ENCODE data around the gene EHBP1. TPM values are rescaled to one million over a fixed set of nuclear protein-coding genes. Genes with fewer than 3 reads are reported as not detected.

The EHBP1 gene
- total RNA-seq, 1 experiment from 2014 or later: 32.1 TPM

DNA sequence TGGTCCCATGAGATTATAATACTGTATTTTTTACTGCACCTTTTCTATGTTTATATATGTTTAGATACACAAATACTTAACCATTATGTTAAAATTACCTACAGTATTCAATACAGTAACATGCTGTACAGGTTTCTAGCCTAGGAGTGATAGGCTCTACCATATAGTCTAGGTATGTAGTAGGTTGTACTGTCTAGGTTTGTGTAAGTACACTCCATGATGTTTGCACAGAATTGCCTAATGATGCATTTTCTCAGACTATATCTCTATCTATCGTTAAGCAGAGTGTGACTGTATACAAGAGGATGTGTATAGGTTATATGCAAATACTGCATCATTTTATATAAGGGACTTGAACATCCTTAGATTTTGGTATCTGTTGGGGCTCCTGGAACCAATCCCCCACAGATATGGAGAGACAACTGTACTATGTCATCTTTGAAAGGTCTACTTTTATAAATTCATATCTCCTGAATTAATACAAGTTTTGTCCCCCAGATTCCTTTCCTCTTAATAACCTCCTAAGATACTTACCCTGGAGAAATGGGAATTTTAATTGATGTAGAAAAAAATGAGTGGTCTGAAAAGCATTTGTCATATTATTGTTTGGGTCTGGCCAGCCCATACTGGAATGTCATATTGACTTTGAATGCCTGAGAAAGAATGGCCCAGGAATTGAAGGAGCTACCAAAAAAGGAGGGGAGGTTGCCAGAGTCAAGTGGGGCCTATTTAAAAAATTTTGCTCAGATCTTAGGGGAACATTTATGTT is 36.6 kb downstream of the EHBP1 start:
- Histone ChIP-seq H3K9me3 (ENCODE audit: low read depth, low read length, poor library complexity, severe bottlenecking) (no peaks in the 10 kb centered on the region), H3K4me1 (ENCODE audit: insufficient read depth, low read length, poor library complexity, severe bottlenecking) (peaks cover 8% of the 10 kb centered on the region), H3K27ac (ENCODE audit: low read depth, low read length, poor library complexity, severe bottlenecking) (no peak overlapping the region), H3K4me3 (ENCODE audit: low read depth, low read length, poor library complexity, severe bottlenecking) (no peak overlapping the region), H3K36me3 (ENCODE audit: insufficient read depth, low read length, poor library complexity, severe bottlenecking) (no peaks in the 10 kb centered on the region), H3K27me3 (replicated peaks; ENCODE audit: insufficient read depth, low read depth, low read length, poor library complexity) (no peaks in the 10 kb centered on the region)
- ChIA-PET CTCF (no interaction called here), POLR2A (ENCODE audit: low non-redundant PET) (no interaction called here)
- no peak for TF ChIP-seq EZH2 (IDR thresholded peaks at IDR 0.05; ENCODE audit: borderline replicate concordance, low read depth, low read length, poor library complexity, severe bottlenecking)
- TF ChIP-seq, protein P1, sequence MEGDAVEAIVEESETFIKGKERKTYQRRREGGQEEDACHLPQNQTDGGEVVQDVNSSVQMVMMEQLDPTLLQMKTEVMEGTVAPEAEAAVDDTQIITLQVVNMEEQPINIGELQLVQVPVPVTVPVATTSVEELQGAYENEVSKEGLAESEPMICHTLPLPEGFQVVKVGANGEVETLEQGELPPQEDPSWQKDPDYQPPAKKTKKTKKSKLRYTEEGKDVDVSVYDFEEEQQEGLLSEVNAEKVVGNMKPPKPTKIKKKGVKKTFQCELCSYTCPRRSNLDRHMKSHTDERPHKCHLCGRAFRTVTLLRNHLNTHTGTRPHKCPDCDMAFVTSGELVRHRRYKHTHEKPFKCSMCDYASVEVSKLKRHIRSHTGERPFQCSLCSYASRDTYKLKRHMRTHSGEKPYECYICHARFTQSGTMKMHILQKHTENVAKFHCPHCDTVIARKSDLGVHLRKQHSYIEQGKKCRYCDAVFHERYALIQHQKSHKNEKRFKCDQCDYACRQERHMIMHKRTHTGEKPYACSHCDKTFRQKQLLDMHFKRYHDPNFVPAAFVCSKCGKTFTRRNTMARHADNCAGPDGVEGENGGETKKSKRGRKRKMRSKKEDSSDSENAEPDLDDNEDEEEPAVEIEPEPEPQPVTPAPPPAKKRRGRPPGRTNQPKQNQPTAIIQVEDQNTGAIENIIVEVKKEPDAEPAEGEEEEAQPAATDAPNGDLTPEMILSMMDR (conservative IDR thresholded peaks at IDR 0.05; ENCODE audit: low read depth, low read length): no peak
- BruUV-seq (replicated peaks): no TSS peak
- intact Hi-C loops (cut with micrococcal nuclease; ENCODE audit: unreplicated experiment): no loop called here
- DNase-seq (ENCODE audit: low spot score): no peak

DNA sequence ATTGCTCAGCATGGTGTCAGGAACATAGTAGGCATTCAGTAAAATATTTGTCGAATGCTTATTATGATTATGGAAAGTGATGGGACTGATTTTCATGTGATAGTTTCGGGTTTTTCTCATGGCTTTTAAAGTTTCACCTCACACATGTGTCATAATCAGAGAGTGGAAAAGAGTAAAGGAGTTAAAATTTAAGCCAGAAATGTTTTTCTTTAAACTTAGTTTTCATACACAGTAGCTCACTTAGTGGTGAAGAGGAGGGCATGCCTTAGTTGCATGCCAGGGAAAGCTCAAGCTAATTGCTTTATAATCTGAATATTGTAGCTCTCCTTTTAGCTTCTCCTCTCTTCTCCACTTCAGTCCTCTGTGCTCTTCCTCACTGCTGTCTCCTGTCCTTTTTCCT is 38.0 kb downstream of the EHBP1 start:
- TF ChIP-seq, protein P1 (conservative IDR thresholded peaks at IDR 0.05; ENCODE audit: low read depth, low read length): no peak
- TF ChIP-seq EZH2 (IDR thresholded peaks at IDR 0.05; ENCODE audit: borderline replicate concordance, low read depth, low read length, poor library complexity, severe bottlenecking): no peak
- POLR2A ChIA-PET (ENCODE audit: low non-redundant PET): no interaction called here
- Histone ChIP-seq H3K27me3 (replicated peaks; ENCODE audit: insufficient read depth, low read depth, low read length, poor library complexity) (no peaks in the 10 kb centered on the region), H3K9me3 (ENCODE audit: low read depth, low read length, poor library complexity, severe bottlenecking) (no peaks in the 10 kb centered on the region), H3K4me3 (ENCODE audit: low read depth, low read length, poor library complexity, severe bottlenecking) (no peak overlapping the region), H3K27ac (ENCODE audit: low read depth, low read length, poor library complexity, severe bottlenecking) (no peak overlapping the region), H3K36me3 (ENCODE audit: insufficient read depth, low read length, poor library complexity, severe bottlenecking) (no peaks in the 10 kb centered on the region), H3K4me1 (ENCODE audit: insufficient read depth, low read length, poor library complexity, severe bottlenecking) (peaks cover 8% of the 10 kb centered on the region)
- no TSS peak for BruUV-seq (replicated peaks)
- intact Hi-C loops (cut with micrococcal nuclease; ENCODE audit: unreplicated experiment): no loop called here
- no peak for DNase-seq (ENCODE audit: low spot score)
- CTCF ChIA-PET: no interaction called here

DNA sequence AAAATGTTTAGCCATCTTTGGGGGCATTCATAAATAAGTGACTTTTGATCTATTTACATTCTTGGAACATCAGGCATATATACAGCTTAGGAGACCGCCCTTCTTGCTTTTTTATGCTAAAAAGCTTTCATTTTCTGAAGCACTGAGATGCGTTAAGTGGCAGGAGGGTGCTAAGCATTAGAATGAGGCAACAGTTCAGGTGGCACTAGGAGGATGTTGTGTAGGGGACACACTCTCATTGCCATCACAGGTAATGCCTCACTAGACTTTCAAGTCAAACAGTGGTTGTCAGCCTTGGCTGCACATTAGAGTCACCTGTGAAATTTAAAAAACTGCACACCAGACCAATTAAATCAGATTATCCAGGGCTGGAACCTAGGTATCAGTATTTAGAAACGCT is 39.1 kb downstream of the EHBP1 start:
- no peak for DNase-seq (ENCODE audit: low spot score)
- ChIA-PET POLR2A (ENCODE audit: low non-redundant PET) (no interaction called here), CTCF (no interaction called here)

More for the DNA sequence above, 39.1 kb downstream of the EHBP1 start:
- Histone ChIP-seq H3K4me1 (ENCODE audit: insufficient read depth, low read length, poor library complexity, severe bottlenecking) (peaks cover 8% of the 10 kb centered on the region), H3K4me3 (ENCODE audit: low read depth, low read length, poor library complexity, severe bottlenecking) (no peak overlapping the region), H3K27ac (ENCODE audit: low read depth, low read length, poor library complexity, severe bottlenecking) (no peak overlapping the region), H3K27me3 (replicated peaks; ENCODE audit: insufficient read depth, low read depth, low read length, poor library complexity) (no peaks in the 10 kb centered on the region), H3K36me3 (ENCODE audit: insufficient read depth, low read length, poor library complexity, severe bottlenecking) (no peaks in the 10 kb centered on the region), H3K9me3 (ENCODE audit: low read depth, low read length, poor library complexity, severe bottlenecking) (no peaks in the 10 kb centered on the region)
- TF ChIP-seq, protein P1 (conservative IDR thresholded peaks at IDR 0.05; ENCODE audit: low read depth, low read length): no peak
- no peak for TF ChIP-seq EZH2 (IDR thresholded peaks at IDR 0.05; ENCODE audit: borderline replicate concordance, low read depth, low read length, poor library complexity, severe bottlenecking)
- intact Hi-C loops (cut with micrococcal nuclease; ENCODE audit: unreplicated experiment): no loop called here
- no TSS peak for BruUV-seq (replicated peaks)
